ENCODE measurements around the gene AP1S3.
"Not testable (repeated sequence)": the region's sequence is repeated elsewhere in the genome, so short reads cannot be mapped to it uniquely, and the experiment has no call there.

GRCh38 chr2:223788106-223788505, 49.3 kb downstream of the AP1S3 start:
- TF ChIP-seq CTCF (IDR thresholded peaks at IDR 0.05; ENCODE audit: insufficient read depth, low read depth, low read length); EZH2 (IDR thresholded peaks at IDR 0.05; ENCODE audit: insufficient read depth, low read length): not testable (repeated sequence)

All from astrocyte (in vitro differentiated cells and primary cell).